SK-N-SH treated with all-trans-retinoic acid at 6 μM for 48 hours (cell line): ENCODE results near the gene PSME4.
"Not testable (repeated sequence)": the region's sequence is repeated elsewhere in the genome, so short reads cannot be mapped to it uniquely, and the experiment has no call there.

Experiments used
- ATAC-seq: fragments of 200-7000 bp; cut with Tn5 transposase; 3 replicates; pipeline ENCODE4 v1.9.1; 2020; ENCODE audit warnings: mild to moderate bottlenecking, moderate library complexity
- ARNTL ChIP-seq: fragments of 450-650 bp; formaldehyde crosslinking; IDR thresholded peaks from 2 replicates; pipeline ENCODE4 v1.5.0; 2020; ENCODE audit warnings: low read depth, mild to moderate bottlenecking, moderate library complexity, borderline replicate concordance
- BACH2 ChIP-seq: fragments of 250-450 bp; sonication (Bioruptor Pico); IDR thresholded peaks from 2 replicates; pipeline ENCODE4 v1.9.0; 2021; ENCODE audit warnings: mild to moderate bottlenecking, borderline replicate concordance
- CSDC2 ChIP-seq: fragments of 250-450 bp; sonication (Bioruptor Pico); IDR thresholded peaks from 2 replicates; pipeline ENCODE4 v1.5.0; 2020; ENCODE audit warnings: mild to moderate bottlenecking, moderate library complexity
- GLIS3 ChIP-seq: fragments of 250-450 bp; sonication (Bioruptor Pico); IDR thresholded peaks from 2 replicates; pipeline ENCODE4 v1.5.0; 2020; ENCODE audit warnings: mild to moderate bottlenecking, moderate library complexity
- ISL1 ChIP-seq: fragments of 250-450 bp; sonication (Bioruptor Pico); IDR thresholded peaks from 2 replicates; pipeline ENCODE4 v2.1.2; 2022; ENCODE audit warnings: mild to moderate bottlenecking, moderate library complexity
- OSR1 ChIP-seq: fragments of 250-450 bp; sonication (Bioruptor Pico); IDR thresholded peaks from 2 replicates; pipeline ENCODE4 v1.8.0; 2022; ENCODE audit warnings: moderate library complexity, mild to moderate bottlenecking, inconsistent platforms
- PPARA ChIP-seq: fragments of 250-450 bp; sonication (Bioruptor Pico); IDR thresholded peaks from 2 replicates; pipeline ENCODE4 v1.5.0; 2020; ENCODE audit warnings: mild to moderate bottlenecking, borderline replicate concordance
- RARB ChIP-seq: fragments of 250-450 bp; sonication (Bioruptor Pico); IDR thresholded peaks from 2 replicates; pipeline ENCODE4 v1.8.0; 2021; ENCODE audit warnings: mild to moderate bottlenecking, moderate library complexity
- SNAI2 ChIP-seq: fragments of 250-450 bp; sonication (Bioruptor Pico); IDR thresholded peaks from 2 replicates; pipeline ENCODE4 v1.5.0; 2020; ENCODE audit warnings: mild to moderate bottlenecking, moderate library complexity
- TCF4 ChIP-seq: fragments of 250-450 bp; sonication (Bioruptor Pico); IDR thresholded peaks from 2 replicates; pipeline ENCODE4 v1.8.0; 2021; ENCODE audit warnings: mild to moderate bottlenecking, moderate library complexity, borderline replicate concordance
- TOX ChIP-seq: fragments of 250-450 bp; sonication (Bioruptor Pico); IDR thresholded peaks from 2 replicates; pipeline ENCODE4 v1.8.0; 2021; ENCODE audit warnings: mild to moderate bottlenecking, moderate library complexity, borderline replicate concordance
- ZC3H10 ChIP-seq: fragments of 250-450 bp; sonication (Bioruptor Pico); IDR thresholded peaks from 2 replicates; pipeline ENCODE4 v1.5.1; 2021; ENCODE audit warnings: mild to moderate bottlenecking, moderate library complexity
- ZFP3 ChIP-seq: fragments of 250-450 bp; sonication (Bioruptor Pico); IDR thresholded peaks from 2 replicates; pipeline ENCODE4 v1.5.0; 2020; ENCODE audit warnings: mild to moderate bottlenecking, moderate library complexity
- ZFP30 ChIP-seq: fragments of 450-650 bp; formaldehyde crosslinking; IDR thresholded peaks from 2 replicates; pipeline ENCODE4 v1.5.0; 2022; ENCODE audit warnings: mild to moderate bottlenecking, moderate library complexity
- ZNF565 ChIP-seq: fragments of 450-650 bp; formaldehyde crosslinking; conservative IDR thresholded peaks from 2 replicates; pipeline ENCODE4 v1.5.0; 2020; ENCODE audit warnings: low read depth, mild to moderate bottlenecking, moderate library complexity
- ZNF70 ChIP-seq: fragments of 450-650 bp; formaldehyde crosslinking; IDR thresholded peaks from 2 replicates; pipeline ENCODE4 v1.5.0; 2020; ENCODE audit warnings: mild to moderate bottlenecking, moderate library complexity
- ZNF8 ChIP-seq: fragments of 450-650 bp; formaldehyde crosslinking; IDR thresholded peaks from 2 replicates; pipeline ENCODE4 v1.5.0; 2020; ENCODE audit warnings: mild to moderate bottlenecking, moderate library complexity
- TF ChIP-seq, protein P1 (sequence below): fragments of 250-450 bp; sonication (Bioruptor Pico); IDR thresholded peaks from 2 replicates; pipeline ENCODE4 v1.5.1; 2020; ENCODE audit warnings: low read depth, mild to moderate bottlenecking, moderate library complexity
- TF ChIP-seq, protein P2 (sequence below): fragments of 250-450 bp; sonication (Bioruptor Pico); IDR thresholded peaks from 2 replicates; pipeline ENCODE4 v1.8.0; 2020; ENCODE audit warnings: mild to moderate bottlenecking, moderate library complexity, borderline replicate concordance
- TF ChIP-seq, protein P3 (sequence below): fragments of 250-450 bp; sonication (Bioruptor Pico); IDR thresholded peaks from 2 replicates; pipeline ENCODE4 v1.8.0; 2021; ENCODE audit warnings: low read depth, mild to moderate bottlenecking, moderate library complexity, borderline replicate concordance

Gene PSME4

DNA sequence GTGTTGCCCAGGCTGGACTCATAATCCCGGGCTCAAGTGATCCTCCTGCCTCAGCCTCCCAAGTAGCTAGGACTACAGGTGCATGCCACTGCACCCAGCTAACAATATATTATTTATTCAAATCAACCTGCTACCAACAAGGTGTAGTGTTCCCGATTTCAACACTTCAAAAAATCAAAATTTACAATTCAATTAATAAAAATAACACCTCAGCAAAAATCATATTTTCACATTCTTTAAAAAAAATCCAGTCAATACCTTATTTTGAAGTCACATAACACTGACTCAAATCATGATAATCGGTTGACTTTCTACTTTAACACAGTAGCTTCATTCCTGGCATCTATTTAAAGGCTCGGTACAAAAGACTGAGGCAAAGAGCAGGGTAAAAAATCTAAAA, 118.3 kb downstream of the PSME4 start:
- TF ChIP-seq TCF4 (CRISPR knock-in tag) (no peak), ZNF70 (CRISPR knock-in tag) (no peak), ZNF565 (no peak), TOX (no peak)
- TF ChIP-seq, all 23 proteins: peak for 0
- no peak for ATAC-seq

DNA sequence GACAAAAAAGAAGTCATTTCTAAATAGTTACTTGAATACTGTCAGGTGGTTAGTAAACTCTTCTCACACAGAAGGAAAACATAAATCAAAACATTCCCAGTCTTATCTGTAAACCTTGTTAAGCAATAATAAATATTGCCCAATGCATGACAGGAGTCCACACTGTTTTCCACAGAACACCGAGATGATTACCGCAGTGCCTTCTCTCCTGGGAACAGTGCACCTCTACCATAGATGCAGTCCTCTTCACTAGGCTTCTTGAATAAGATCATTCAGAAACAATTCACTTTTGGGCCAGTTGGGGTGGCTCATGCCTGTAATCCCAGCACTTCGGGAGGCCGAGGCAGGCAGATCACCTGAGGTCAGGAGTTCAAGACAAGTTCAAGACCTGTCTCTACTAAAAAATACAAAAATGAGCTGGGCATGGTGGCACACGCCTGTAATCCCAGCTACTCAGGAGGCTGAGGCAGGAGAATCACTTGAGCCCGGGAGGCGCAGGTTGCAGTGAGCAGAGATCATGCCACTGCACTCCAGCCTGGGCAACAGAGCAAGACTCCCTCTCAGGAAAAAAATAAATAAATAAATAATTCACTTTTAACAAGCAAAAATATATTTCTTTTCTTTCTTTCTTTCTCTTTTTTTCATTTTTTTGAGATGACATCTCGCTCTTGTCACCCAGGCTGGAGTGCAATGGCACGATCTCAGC, 119.6 kb downstream of the PSME4 start:
- not testable (repeated sequence) for ATAC-seq

DNA sequence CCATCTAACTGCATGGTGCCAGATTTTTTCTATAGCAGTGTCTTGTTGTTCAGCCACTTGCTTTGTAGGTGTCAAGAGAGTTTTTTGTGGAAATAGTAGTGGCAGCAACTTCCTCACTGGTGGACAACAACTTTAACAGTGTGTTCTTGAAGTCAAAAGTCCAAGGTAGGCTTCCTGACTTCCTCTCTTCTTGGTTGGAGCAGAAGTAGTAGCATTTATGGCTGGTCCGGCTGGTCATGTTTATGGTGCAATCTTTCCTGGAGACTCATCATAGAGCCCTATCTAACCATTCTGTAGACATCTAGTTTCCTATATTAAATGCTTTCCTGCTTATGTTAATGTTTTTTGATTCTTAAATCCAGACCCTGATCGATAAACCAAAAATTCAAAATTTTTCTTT, 122.7 kb downstream of the PSME4 start:
- TF ChIP-seq ZNF8 (CRISPR knock-in tag), result no peak
- TF ChIP-seq SNAI2, result no peak
- no peak for TF ChIP-seq ZFP30 (CRISPR knock-in tag)
- no peak for TF ChIP-seq ZFP3 (CRISPR knock-in tag)
- TF ChIP-seq RARB (CRISPR knock-in tag), result no peak
- TF ChIP-seq, protein P1, sequence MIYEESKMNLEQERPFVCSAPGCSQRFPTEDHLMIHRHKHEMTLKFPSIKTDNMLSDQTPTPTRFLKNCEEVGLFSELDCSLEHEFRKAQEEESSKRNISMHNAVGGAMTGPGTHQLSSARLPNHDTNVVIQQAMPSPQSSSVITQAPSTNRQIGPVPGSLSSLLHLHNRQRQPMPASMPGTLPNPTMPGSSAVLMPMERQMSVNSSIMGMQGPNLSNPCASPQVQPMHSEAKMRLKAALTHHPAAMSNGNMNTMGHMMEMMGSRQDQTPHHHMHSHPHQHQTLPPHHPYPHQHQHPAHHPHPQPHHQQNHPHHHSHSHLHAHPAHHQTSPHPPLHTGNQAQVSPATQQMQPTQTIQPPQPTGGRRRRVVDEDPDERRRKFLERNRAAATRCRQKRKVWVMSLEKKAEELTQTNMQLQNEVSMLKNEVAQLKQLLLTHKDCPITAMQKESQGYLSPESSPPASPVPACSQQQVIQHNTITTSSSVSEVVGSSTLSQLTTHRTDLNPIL (CRISPR knock-in tag), result no peak
- TF ChIP-seq CSDC2 (CRISPR knock-in tag), result no peak
- TF ChIP-seq, protein P2, sequence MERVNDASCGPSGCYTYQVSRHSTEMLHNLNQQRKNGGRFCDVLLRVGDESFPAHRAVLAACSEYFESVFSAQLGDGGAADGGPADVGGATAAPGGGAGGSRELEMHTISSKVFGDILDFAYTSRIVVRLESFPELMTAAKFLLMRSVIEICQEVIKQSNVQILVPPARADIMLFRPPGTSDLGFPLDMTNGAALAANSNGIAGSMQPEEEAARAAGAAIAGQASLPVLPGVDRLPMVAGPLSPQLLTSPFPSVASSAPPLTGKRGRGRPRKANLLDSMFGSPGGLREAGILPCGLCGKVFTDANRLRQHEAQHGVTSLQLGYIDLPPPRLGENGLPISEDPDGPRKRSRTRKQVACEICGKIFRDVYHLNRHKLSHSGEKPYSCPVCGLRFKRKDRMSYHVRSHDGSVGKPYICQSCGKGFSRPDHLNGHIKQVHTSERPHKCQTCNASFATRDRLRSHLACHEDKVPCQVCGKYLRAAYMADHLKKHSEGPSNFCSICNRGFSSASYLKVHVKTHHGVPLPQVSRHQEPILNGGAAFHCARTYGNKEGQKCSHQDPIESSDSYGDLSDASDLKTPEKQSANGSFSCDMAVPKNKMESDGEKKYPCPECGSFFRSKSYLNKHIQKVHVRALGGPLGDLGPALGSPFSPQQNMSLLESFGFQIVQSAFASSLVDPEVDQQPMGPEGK (CRISPR knock-in tag), result no peak
- no peak for TF ChIP-seq TOX
- no peak for ATAC-seq

DNA sequence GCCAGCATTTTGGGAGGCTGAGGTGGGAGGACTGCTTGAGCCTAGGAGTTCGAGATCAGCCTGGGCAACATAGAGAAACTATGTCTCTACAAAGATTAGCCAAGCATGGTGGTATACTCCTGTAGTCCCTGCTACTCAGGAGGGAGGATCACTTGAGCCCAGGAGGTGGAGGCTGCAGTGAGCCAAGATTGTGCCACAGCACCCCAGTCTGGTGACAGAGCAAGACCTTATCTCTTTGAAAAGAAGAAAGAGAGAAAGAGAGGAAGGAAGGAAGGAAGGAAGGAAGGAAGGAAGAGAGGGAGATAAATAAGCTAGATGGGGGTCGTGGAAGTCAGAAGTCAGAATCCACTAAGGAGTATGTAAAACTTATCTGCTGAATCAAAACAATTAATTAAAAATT, 127.2 kb downstream of the PSME4 start:
- no peak for ATAC-seq
- TF ChIP-seq PPARA (CRISPR knock-in tag) (no peak), ZFP3 (CRISPR knock-in tag) (no peak), SNAI2 (no peak), GLIS3 (CRISPR knock-in tag) (no peak), TCF4 (CRISPR knock-in tag) (no peak), OSR1 (CRISPR knock-in tag) (no peak), ZFP30 (CRISPR knock-in tag) (no peak), ISL1 (CRISPR knock-in tag) (no peak)
- TF ChIP-seq, protein P3, sequence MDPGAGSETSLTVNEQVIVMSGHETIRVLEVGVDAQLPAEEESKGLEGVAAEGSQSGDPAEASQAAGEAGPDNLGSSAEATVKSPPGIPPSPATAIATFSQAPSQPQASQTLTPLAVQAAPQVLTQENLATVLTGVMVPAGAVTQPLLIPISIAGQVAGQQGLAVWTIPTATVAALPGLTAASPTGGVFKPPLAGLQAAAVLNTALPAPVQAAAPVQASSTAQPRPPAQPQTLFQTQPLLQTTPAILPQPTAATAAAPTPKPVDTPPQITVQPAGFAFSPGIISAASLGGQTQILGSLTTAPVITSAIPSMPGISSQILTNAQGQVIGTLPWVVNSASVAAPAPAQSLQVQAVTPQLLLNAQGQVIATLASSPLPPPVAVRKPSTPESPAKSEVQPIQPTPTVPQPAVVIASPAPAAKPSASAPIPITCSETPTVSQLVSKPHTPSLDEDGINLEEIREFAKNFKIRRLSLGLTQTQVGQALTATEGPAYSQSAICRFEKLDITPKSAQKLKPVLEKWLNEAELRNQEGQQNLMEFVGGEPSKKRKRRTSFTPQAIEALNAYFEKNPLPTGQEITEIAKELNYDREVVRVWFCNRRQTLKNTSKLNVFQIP (CRISPR knock-in tag), result no peak
- TF ChIP-seq, protein P1 (CRISPR knock-in tag), result no peak
- TF ChIP-seq, protein P2 (CRISPR knock-in tag), result no peak

DNA sequence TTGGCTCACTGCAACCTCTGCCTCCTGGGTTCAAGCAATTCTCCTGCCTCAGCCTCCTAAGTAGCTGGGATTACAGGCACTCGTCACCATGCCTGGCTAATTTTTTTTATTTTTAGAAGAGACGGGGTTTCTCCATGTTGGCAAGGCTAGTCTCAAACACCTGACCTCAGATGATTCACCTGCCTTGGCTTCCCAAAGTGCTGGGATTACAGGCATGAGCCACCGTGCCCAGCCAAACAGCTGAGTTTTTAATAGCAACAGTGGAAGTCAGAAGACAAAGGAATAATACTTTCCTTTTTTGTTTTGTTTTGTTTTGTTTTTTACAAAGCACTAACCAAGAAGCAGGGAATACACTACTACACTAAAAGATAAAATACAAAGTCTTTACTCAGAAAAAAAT, 127.9 kb downstream of the PSME4 start:
- TF ChIP-seq GLIS3 (CRISPR knock-in tag) (no peak), ZNF565 (no peak), BACH2 (CRISPR knock-in tag) (no peak), OSR1 (CRISPR knock-in tag) (no peak), PPARA (CRISPR knock-in tag) (no peak), ARNTL (CRISPR knock-in tag) (no peak), ZC3H10 (no peak), ZNF8 (CRISPR knock-in tag) (no peak), ZFP30 (CRISPR knock-in tag) (no peak), ISL1 (CRISPR knock-in tag) (no peak)
- TF ChIP-seq, protein P1 (CRISPR knock-in tag), result no peak
- ATAC-seq, result no peak

DNA sequence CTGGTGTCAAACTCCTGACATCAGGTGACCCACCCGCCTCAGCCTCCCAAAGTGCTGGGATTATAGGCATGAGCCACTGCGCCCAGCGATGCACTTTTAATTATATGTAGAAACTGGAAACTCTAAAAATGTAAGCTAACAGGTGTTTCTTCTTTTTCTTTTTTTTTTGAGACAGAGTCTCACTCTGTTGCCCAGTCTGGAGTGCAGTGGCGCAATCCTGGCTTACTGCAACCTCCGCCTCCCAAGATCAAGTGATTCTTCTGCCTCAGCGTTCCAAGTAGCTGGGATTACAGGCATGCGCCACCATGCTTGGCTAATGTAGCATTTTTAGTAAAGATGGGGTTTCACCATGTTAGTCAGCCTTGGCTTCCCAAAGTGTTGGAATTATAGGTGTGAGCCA, 129.1 kb downstream of the PSME4 start:
- not testable (repeated sequence) for ATAC-seq
